Right lobe of liver (tissue), 4 donors: ENCODE measurements around the gene GPX7.

Experiments
- CTCF ChIP-seq, 4 donors: fragments of 200-600 bp in 3 of 4; fragments of 450-650 bp in 1 of 4; IDR thresholded peaks; one replicate each; pipeline versions ENCODE4 v1.5.1 to v1.8.0; 2016 to 2022; ENCODE audit warnings: antibody characterized with exemption in 4 of 4, mild to moderate bottlenecking in 2 of 4
- POLR2A ChIP-seq: fragments of 450-650 bp; IDR thresholded peaks from one replicate; pipeline ENCODE4 v1.6.1; 2017; ENCODE audit warnings: antibody characterized with exemption, mild to moderate bottlenecking
- donor health status: DM: no; HTN: no; CAD: no.
- donor health status: DM: no; HTN: no; CAD: no.
- donor health status: DM: no; HTN: yes; CAD: no.

GRCh38 chr1:52653207-52653849, 51.2 kb downstream of the GPX7 start:
- TF ChIP-seq POLR2A (no peak), CTCF (IDR thresholded peaks at IDR 0.05) (no peak)
